LNCaP clone FGC (cell line): ENCODE measurements around the gene TSGA10.
A peak's percentile ranks its signal among the peaks of the same experiment; 100 is the strongest.
"Not testable (repeated sequence)": the region's sequence is repeated elsewhere in the genome, so short reads cannot be mapped to it uniquely, and the experiment has no call there.

ENCODE experiments used
- DNase-seq: peaks from one replicate; pipeline ENCODE4 v3.0.0-alpha.2; 2011; ENCODE audit warnings: low read depth
- H3K4me3 ChIP-seq: 2 replicates; pipeline ENCODE4 v1.5.1; 2011; ENCODE audit warnings: mild to moderate bottlenecking, low read depth, low read length, control low read depth
- TF ChIP-seq, protein P1 (sequence below): IDR thresholded peaks from 2 replicates; pipeline ENCODE4 v1.5.1; 2012; ENCODE audit warnings: mild to moderate bottlenecking; ENCODE audit not compliant: control insufficient read depth, insufficient read depth; ENCODE audit errors: extremely low read depth

The TSGA10 gene, protein sequence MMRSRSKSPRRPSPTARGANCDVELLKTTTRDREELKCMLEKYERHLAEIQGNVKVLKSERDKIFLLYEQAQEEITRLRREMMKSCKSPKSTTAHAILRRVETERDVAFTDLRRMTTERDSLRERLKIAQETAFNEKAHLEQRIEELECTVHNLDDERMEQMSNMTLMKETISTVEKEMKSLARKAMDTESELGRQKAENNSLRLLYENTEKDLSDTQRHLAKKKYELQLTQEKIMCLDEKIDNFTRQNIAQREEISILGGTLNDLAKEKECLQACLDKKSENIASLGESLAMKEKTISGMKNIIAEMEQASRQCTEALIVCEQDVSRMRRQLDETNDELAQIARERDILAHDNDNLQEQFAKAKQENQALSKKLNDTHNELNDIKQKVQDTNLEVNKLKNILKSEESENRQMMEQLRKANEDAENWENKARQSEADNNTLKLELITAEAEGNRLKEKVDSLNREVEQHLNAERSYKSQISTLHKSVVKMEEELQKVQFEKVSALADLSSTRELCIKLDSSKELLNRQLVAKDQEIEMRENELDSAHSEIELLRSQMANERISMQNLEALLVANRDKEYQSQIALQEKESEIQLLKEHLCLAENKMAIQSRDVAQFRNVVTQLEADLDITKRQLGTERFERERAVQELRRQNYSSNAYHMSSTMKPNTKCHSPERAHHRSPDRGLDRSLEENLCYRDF

DNA sequence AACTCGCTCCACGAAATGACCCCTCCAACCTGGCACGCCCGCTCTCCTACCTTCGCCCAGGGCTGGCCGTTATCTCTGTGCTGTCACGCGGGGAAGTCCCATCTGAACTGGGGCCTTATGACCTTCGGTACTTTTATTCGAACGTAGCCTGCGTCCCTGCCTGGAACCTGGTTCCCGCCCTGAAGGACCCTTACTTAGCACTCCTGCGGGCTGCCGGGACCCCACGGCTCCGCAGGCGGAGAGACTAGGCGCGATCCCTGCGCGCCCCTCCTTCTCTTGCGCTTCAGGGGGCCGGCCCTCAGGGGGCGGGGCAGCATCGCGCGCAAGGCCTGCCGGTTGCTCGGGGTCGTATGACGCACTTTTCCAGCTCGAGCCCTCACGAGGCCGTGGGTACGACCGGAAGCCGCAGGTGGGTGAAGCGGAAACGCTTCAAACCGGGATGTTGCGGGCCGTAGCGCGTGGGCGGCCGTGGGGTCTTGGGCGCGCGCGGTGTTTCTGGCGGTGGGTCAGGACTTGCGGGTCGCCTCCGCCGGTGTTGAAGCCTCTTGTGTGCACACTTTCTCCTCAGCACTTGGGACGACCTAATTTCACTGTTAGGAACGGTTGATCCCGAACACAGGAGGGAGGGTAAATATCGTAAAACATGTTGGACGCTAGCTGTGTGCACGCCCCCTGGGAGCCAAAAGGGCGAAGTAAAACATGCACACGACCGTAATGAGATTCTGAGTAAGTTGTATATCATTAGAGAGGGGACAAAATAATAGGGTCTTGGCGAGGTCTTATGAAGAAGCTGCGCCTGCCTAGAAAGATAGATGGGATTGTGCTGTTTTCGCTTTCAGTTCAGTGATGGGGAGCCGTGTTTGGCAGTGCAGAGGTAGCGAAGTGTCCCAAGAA lies at the start of gene TSGA10, which contains the start of gene LIPT1:
Gene TSGA10 (minus strand): TSS at position 300 of the 894 bp plus-strand sequence. CDS start 45,503 bp downstream, outside the sequence.
Gene LIPT1 (plus strand): TSS at position 325 of the 894 bp plus-strand sequence. CDS start 6,991 bp downstream, outside the sequence.
- TF ChIP-seq, protein P1, sequence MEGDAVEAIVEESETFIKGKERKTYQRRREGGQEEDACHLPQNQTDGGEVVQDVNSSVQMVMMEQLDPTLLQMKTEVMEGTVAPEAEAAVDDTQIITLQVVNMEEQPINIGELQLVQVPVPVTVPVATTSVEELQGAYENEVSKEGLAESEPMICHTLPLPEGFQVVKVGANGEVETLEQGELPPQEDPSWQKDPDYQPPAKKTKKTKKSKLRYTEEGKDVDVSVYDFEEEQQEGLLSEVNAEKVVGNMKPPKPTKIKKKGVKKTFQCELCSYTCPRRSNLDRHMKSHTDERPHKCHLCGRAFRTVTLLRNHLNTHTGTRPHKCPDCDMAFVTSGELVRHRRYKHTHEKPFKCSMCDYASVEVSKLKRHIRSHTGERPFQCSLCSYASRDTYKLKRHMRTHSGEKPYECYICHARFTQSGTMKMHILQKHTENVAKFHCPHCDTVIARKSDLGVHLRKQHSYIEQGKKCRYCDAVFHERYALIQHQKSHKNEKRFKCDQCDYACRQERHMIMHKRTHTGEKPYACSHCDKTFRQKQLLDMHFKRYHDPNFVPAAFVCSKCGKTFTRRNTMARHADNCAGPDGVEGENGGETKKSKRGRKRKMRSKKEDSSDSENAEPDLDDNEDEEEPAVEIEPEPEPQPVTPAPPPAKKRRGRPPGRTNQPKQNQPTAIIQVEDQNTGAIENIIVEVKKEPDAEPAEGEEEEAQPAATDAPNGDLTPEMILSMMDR, result peak; percentile 28; the same call in 1 of the 2 replicates

DNA sequence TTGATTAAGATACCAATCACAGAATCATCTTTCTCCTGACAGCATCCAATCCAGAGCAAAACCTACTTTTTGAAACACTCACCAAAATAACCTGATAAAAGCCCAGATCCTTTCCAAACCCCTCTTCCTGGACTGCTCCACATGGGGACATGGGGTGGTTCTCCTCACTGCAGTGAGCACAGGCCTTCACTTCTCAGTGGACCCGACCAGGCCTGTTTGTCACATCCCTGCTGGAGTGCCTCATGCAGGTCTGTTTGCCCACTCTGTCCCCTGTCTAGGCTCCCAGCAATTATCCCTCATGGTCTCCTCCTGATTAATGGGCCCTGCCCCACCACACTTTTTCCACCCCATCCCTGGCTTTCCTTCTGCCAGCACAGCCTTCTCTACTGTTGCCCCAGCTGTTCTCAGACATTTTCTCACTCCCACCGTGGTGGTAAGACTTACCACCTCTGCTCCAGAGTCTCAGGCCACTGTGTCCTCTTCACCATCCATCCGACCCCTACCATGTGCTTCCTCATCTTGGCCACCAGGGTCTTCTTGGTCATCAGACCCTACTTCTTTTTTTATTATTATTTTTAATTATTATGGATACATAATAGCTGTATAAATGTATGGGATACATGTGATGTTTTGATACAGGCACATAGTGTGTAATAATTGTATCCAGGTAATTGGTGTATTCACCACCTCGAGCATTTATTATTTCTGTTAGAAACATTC lies 47.4 kb upstream of the TSGA10 start:
- TF ChIP-seq, protein P1, result no peak
- DNase-seq, result no peak
- H3K4me3 ChIP-seq, result no peak overlapping the region

More for the DNA sequence above, at the start of gene TSGA10, which contains the start of gene LIPT1:
- DNase-seq, result peak; percentile 56
- peak within 1 kb of the TSS; percentile 70 for H3K4me3 ChIP-seq

DNA sequence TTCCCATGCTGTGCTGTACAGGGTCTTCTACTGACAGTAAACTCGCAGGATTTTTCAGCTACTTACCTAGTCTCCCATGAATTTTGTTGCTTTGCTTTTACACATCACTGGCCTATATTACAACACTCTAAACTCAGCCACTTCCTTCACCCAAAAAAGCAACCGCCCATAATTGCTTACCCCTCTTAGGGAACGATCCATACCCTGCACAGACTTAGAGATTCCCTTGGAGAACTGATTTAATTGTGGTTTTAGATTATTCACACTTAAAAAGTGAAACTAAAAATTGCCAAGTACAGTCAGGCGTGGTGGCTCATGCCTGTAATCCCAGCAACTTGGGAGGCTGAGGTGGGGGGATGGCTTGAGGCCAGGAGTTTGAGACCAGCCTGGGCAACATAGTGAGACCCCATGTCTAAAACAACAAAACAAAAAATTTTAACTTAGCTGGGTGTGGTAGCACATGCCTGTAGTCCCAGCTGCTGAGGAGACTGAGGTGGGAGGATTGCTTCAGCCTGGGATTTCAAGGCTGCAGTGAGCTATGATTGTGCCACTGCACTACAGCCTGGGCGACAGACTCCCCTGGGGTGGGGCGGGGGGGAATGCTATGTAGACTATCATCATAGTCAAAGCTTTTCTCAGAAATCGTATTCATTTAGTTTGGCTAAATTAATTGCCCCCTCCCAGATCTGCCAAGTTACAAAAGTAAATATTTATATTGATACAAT lies 45.5 kb upstream of the TSGA10 start:
- TF ChIP-seq, protein P1, result no peak
- no peak overlapping the region for H3K4me3 ChIP-seq
- DNase-seq, result no peak

DNA sequence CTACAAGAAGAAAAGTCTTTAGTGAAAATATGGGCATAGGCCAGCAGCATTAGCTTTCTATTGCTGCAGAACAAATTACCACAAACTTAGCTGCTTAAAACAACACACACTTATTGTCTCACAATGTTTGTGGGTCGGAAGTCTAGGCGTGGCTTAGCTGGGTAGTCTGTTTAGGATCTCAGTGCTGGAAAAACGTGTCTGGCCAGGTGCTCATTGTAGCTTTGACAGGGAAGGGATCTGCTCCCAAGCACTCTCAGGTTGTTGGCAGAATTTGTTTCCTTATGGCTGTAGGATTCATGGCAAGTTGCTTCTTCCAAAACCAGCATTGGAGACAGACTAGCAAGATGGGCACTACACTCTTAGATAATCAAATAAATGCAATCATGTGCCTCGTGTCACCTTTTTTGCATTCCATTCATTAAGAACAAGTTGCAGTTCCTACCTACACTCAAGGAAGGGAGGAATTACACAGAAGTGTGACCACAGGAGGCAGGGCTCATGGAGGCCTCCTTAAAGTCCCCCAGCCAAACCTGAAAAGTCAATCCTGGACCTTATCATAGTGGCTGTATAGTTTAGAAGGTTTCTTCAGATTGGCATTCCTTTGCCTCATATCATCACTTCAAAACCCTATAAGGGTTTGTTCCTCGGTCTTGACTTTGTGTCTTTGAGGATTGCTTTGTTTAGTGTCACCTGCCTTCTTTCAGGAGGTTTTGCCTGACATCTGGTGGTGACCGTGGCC lies 43.5 kb upstream of the TSGA10 start:
- H3K4me3 ChIP-seq, result no peak overlapping the region
- TF ChIP-seq, protein P1, result peak; percentile 14; the same call in 1 of the 2 replicates
- DNase-seq, result peak; percentile 69

DNA sequence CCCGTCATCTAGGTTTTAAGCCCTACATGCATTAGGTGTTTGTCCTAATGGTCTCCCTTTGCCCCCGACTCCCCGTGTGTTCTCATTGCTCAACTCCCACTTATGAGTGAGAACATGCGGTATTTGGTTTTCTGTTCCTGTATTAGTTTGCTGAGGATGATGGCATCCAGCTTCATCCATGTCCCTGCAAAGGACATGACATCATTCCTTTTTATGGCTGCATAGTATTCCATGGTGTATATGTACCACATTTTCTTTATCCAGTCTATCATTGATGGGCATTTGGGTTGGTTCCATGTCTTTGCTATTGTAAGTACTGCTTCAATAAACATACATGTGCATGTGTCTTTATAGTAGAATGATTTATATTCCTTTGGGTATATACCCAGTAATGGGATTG lies 37.6 kb upstream of the TSGA10 start:
- H3K4me3 ChIP-seq, DNase-seq: not testable (repeated sequence)

DNA sequence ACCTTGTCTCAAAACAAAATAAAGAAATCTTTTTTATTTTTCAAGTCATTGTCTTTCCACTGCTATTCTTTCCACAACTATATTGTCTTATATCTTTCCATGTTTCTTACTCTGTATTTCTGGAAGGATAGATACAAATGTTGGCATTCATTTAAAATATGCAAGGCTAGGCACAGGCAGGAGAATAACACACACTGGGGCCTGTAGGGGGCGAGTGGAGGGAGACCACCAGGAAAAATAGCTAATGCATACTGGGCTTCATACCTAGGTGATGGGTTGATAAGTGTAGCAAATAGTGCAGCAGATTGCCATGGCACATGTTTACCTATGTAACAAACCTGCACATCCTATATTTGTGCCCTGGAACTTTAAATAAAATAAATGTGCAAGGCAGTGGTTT lies 35.8 kb upstream of the TSGA10 start:
- TF ChIP-seq, protein P1, result no peak
- H3K4me3 ChIP-seq, result no peak overlapping the region
- DNase-seq, result no peak
